ENCODE results near the gene CCDC154. TPM values are rescaled to one million over a fixed set of nuclear protein-coding genes. Genes with fewer than 3 reads are reported as not detected.

Gene CCDC154
- total RNA-seq, 4 donors from 2014 or later = 0.17 to 0.58 (median 0.42) TPM; not detected in 1

GRCh38 chr16:1416521-1416941 is 27.8 kb downstream of the CCDC154 start:
- 80% methylated on average over 3 of the region's 3 CpGs for WGBS
- Histone ChIP-seq H3K36me3 (peaks cover 0 to 21% (median 12%) of the 10 kb centered on the region in 4 donors), H3K27me3 (no peaks in the 10 kb centered on the region), H3K4me3 (no peak overlapping the region), H3K27ac (replicated peaks in 1 of 4) (peak overlapping the region in 1 of 4 donors; percentile 28), H3K9me3 (no peaks in the 10 kb centered on the region), H3K4me1 (peaks cover 19 to 64% (median 49%) of the 10 kb centered on the region in 4 donors)
- intact Hi-C loops (cut with DNase I) = no loop called here
- no peak for TF ChIP-seq POLR2AphosphoS5 (IDR thresholded peaks at IDR 0.05)
- DNase-seq (ENCODE audit: extremely low spot score) = no peak

- Histone ChIP-seq H3K27ac (replicated peaks in 1 of 4) (peak within 1 kb of the TSS; percentile 76 to 94 (median 88)), H3K36me3 (peaks cover 0 to 39% (median 28%) of the 10 kb centered on the region in 4 donors), H3K9me3 (no peaks in the 10 kb centered on the region), H3K4me1 (peaks cover 11 to 54% (median 39%) of the 10 kb centered on the region in 4 donors), H3K4me3 (peak within 1 kb of the TSS; percentile 69 to 97 (median 94)), H3K27me3 (no peaks in the 10 kb centered on the region)
- no peak for DNase-seq (ENCODE audit: extremely low spot score)
- 13% methylated on average over 5 of the region's 72 CpGs for WGBS
- no peak for TF ChIP-seq EP300 (IDR thresholded peaks at IDR 0.05)
- TF ChIP-seq CTCF (IDR thresholded peaks at IDR 0.05) = no peak
- TF ChIP-seq POLR2AphosphoS5 (IDR thresholded peaks at IDR 0.05) = no peak
- TF ChIP-seq POLR2A (IDR thresholded peaks at IDR 0.05; ENCODE audit: low read depth) = no peak
- intact Hi-C loops (cut with DNase I) = no loop called here
Observed at GRCh38 chr16:1414532-1415260, 29.7 kb downstream of the CCDC154 start, which contains the start of gene UNKL. Gene UNKL, minus strand, starts transcription at chr16:1414704. Its CDS starts 13 bp downstream, at chr16:1414691.

- TF ChIP-seq CTCF (IDR thresholded peaks at IDR 0.05) (peak; percentile 51 to 70 (median 53)), POLR2A (IDR thresholded peaks at IDR 0.05; ENCODE audit: low read depth) (no peak)
- peaks cover 5 to 49% (median 32%) of the 10 kb centered on the region in 4 donors for H3K4me1 ChIP-seq
Observed at GRCh38 chr16:1413684-1414531, 30.4 kb downstream of the CCDC154 start.

GRCh38 chr16:1412847-1413246 is 31.5 kb downstream of the CCDC154 start:
- intact Hi-C loops (cut with DNase I) = no loop called here
- H3K4me1 ChIP-seq = peaks cover 14 to 50% (median 38%) of the 10 kb centered on the region in 4 donors
- no peaks in the 10 kb centered on the region for H3K27me3 ChIP-seq
- H3K9me3 ChIP-seq = no peaks in the 10 kb centered on the region
- no peak for TF ChIP-seq POLR2A (IDR thresholded peaks at IDR 0.05; ENCODE audit: low read depth)
- no peak for TF ChIP-seq CTCF (IDR thresholded peaks at IDR 0.05)
- TF ChIP-seq EP300 (IDR thresholded peaks at IDR 0.05) = no peak
- no peak for TF ChIP-seq POLR2AphosphoS5 (IDR thresholded peaks at IDR 0.05)
- no peak overlapping the region for H3K4me3 ChIP-seq
- no peak overlapping the region for H3K27ac ChIP-seq (replicated peaks in 1 of 4)
- DNase-seq (ENCODE audit: extremely low spot score) = no peak
- WGBS = 79% methylated on average over 2 of the region's 2 CpGs
- H3K36me3 ChIP-seq = peaks cover 0 to 32% (median 27%) of the 10 kb centered on the region in 4 donors

More at GRCh38 chr16:1413684-1414531, 30.4 kb downstream of the CCDC154 start:
- intact Hi-C loops (cut with DNase I) = no loop called here
- Histone ChIP-seq H3K27me3 (no peaks in the 10 kb centered on the region), H3K36me3 (peaks cover 0 to 39% (median 31%) of the 10 kb centered on the region in 4 donors), H3K4me3 (peak overlapping the region; percentile 69 to 97 (median 94)), H3K9me3 (no peaks in the 10 kb centered on the region), H3K27ac (replicated peaks in 1 of 4) (peak overlapping the region; percentile 76 to 94 (median 88))
- DNase-seq (ENCODE audit: extremely low spot score) = no peak
- WGBS = 5% methylated on average over 11 of the region's 85 CpGs

All from esophagus muscularis mucosa (tissue), 4 donors.